ENCODE data around the gene SETX.

- no peak for TF ChIP-seq POLR2A (IDR thresholded peaks at IDR 0.05; ENCODE audit: low read length)
- no peak for TF ChIP-seq GATA1 (IDR thresholded peaks at IDR 0.05; ENCODE audit: low read depth, low read length)
These were observed 59.6 kb downstream of the SETX start for GRCh38 chr9:132295181-132295580.

Measured in erythroblast (primary cell).